Naive thymus-derived CD8-positive, alpha-beta T cell (primary cell): ENCODE results near the gene PITPNM3. TPM values are rescaled to one million over a fixed set of nuclear protein-coding genes. Genes with fewer than 3 reads are reported as not detected.

Source experiments
- ATAC-seq, 2 donors: fragments of 150-1000 bp; cut with Tn5 transposase in 1 of 2; sonication (Bioruptor Pico), chemical (Tn5 transposase) in 1 of 2; 1 replicate in 1 of 2; 2 replicates in 1 of 2; pipeline ENCODE4 v1.10.0; 2021; ENCODE audit warnings: mild to moderate bottlenecking in 2 of 2, moderate library complexity in 2 of 2
- POLR2A ChIA-PET: fragments of 350-600 bp; sonication (Branson Sonifier 250); formaldehyde crosslinking; loops from one replicate; lab custom pipeline; 2021; ENCODE audit warnings: antibody characterized with exemption; lab: Charles Lee
- DNase-seq, 10 donors: peaks; one replicate each; pipeline versions ENCODE4 v3.0.0 to v3.0.0-alpha.2; 2020 to 2022
- H3K27ac Mint-ChIP-seq, 10 donors: one replicate each; pipeline ENCODE4 v1.8.0; 2020 to 2022; ENCODE audit warnings: mild to moderate bottlenecking in 10 of 10, mixed read lengths in 10 of 10, moderate library complexity in 4 of 10, inconsistent platforms in 1 of 10
- H3K27me3 Mint-ChIP-seq, 5 donors: one replicate each; pipeline ENCODE4 v1.8.0; 2021 to 2022; ENCODE audit warnings: mixed read lengths in 5 of 5
- H3K36me3 Mint-ChIP-seq, 3 donors: one replicate each; pipeline ENCODE4 v1.8.0; 2020 to 2022; ENCODE audit warnings: mixed read lengths in 3 of 3, mild to moderate bottlenecking in 2 of 3, inconsistent platforms in 1 of 3
- H3K4me1 Mint-ChIP-seq, 4 donors: one replicate each; pipeline ENCODE4 v1.8.0; 2021 to 2022; ENCODE audit warnings: mixed read lengths in 4 of 4
- H3K4me3 Mint-ChIP-seq, 10 donors: one replicate each; pipeline ENCODE4 v1.8.0; 2020 to 2022; ENCODE audit warnings: mild to moderate bottlenecking in 10 of 10, mixed read lengths in 10 of 10, moderate library complexity in 6 of 10, inconsistent platforms in 1 of 10
- H3K9me3 Mint-ChIP-seq, 9 donors: one replicate each; pipeline ENCODE4 v1.8.0; 2020 to 2022; ENCODE audit warnings: mixed read lengths in 9 of 9, mild to moderate bottlenecking in 3 of 9, inconsistent platforms in 1 of 9, moderate library complexity in 1 of 9
- polyA plus RNA-seq, 3 donors: library from polyadenylated mRNA; unstranded; fragments of 300-500 nt; fragmentation: Illumina TruSeq; gene quantifications; one replicate each; pipeline ENCODE4 v1.2.3, GENCODE V29; 2021
- total RNA-seq, 8 experiments: library from RNA in 2 of 8; stranded (reverse) in 2 of 8; gene quantifications; one replicate each; pipeline ENCODE4 v1.2.3 and lab custom pipeline; 2021 to 2026

PITPNM3 gene
- total and polyA plus RNA-seq, 5 experiments from 2014 or later = 0.44 to 0.74 TPM; not detected in 3

DNA sequence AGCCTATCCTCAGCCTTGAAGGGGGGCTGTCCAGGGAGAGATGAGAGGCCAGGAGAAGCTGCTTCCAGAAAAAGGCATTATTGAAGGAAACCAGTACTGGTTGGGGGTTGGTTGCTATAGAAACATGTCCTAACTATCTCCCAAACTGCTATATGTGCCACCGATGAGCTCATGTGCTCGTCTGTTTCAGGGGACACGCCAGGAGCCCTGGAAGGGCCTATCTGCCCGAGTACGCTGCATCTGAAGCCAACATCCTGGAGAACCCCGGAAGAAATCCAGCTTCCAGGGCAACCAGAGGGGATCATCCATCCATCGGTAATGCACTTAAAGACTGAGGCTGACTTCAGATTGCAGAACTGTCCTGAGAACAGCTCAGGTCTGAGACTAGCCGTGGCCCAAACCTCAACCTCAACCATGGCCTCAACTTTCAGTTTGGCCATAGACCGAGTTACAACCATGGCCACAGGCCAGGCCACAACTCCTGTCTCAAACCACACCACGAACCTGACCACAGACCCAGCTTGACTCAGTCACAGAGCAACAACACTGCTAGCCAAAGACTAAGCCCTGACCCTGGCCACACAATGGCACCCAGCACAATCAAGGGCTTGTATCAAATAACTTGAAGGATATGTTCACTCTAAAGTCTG is 10.2 kb downstream of the PITPNM3 start:
- DNase-seq (no peak), ATAC-seq (no peak)
- no peaks in the 10 kb centered on the region for H3K9me3 Mint-ChIP-seq
- peaks cover 7 to 16% (median 9%) of the 10 kb centered on the region in 4 donors for H3K4me1 Mint-ChIP-seq
- POLR2A ChIA-PET = no interaction called here
- H3K27me3 Mint-ChIP-seq = peaks cover 0 to 2% (median 0%) of the 10 kb centered on the region in 5 donors
- H3K36me3 Mint-ChIP-seq = no peaks in the 10 kb centered on the region
- H3K4me3 Mint-ChIP-seq = no peak overlapping the region
- peak overlapping the region in 1 of 10 donors; percentile 41 for H3K27ac Mint-ChIP-seq

DNA sequence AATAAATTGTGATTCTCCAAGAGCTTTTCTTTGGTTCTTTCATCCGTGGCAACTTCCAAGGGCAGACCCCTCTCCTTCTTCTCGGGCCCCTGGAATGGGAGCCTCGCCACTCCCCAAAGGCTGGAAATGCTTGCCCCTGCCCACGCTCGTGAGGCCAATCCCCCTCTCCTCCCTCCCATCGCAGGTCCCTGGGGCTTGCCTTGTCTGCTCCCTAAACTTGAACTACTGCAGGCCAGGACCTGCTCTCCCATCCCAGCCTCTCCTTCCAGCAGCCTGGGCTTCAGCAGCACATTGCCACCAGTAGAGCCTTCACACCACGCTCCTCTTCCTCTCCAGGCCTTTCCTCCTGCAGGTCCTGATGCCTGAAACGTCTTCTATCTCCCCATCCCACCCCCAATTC is 11.1 kb downstream of the PITPNM3 start:
- Mint-ChIP-seq H3K36me3 (no peaks in the 10 kb centered on the region), H3K27me3 (peaks cover 0 to 2% (median 0%) of the 10 kb centered on the region in 5 donors), H3K9me3 (no peaks in the 10 kb centered on the region), H3K4me1 (peaks cover 7 to 16% (median 9%) of the 10 kb centered on the region in 4 donors), H3K27ac (no peak overlapping the region), H3K4me3 (no peak overlapping the region)
- no peak for DNase-seq
- no peak for ATAC-seq
- POLR2A ChIA-PET = no interaction called here

DNA sequence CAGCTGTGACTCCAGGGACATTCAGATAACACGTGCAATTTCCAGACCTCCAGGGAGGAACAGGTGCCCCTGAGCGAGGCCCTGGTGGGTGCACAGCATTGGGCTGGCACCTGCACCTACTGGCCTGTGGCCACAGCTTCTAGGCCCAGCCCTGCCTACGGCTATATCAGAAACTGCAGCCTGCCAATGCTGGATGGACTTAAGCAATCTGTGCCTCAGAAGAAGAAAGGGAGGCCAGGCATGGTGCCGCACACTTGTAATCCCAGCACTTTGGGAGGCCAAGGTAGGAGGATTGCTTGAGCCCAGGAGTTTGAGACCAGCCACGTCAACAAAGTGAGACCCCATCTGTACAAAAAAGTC is 12.4 kb downstream of the PITPNM3 start:
- POLR2A ChIA-PET = no interaction called here
- Mint-ChIP-seq H3K9me3 (peaks cover 0 to 4% (median 0%) of the 10 kb centered on the region in 9 donors), H3K4me3 (no peak overlapping the region), H3K36me3 (peaks cover 0 to 3% (median 0%) of the 10 kb centered on the region in 3 donors), H3K4me1 (peaks cover 7 to 11% (median 7%) of the 10 kb centered on the region in 4 donors), H3K27ac (no peak overlapping the region), H3K27me3 (peaks cover 0 to 2% (median 0%) of the 10 kb centered on the region in 5 donors)
- ATAC-seq (no peak), DNase-seq (no peak)

DNA sequence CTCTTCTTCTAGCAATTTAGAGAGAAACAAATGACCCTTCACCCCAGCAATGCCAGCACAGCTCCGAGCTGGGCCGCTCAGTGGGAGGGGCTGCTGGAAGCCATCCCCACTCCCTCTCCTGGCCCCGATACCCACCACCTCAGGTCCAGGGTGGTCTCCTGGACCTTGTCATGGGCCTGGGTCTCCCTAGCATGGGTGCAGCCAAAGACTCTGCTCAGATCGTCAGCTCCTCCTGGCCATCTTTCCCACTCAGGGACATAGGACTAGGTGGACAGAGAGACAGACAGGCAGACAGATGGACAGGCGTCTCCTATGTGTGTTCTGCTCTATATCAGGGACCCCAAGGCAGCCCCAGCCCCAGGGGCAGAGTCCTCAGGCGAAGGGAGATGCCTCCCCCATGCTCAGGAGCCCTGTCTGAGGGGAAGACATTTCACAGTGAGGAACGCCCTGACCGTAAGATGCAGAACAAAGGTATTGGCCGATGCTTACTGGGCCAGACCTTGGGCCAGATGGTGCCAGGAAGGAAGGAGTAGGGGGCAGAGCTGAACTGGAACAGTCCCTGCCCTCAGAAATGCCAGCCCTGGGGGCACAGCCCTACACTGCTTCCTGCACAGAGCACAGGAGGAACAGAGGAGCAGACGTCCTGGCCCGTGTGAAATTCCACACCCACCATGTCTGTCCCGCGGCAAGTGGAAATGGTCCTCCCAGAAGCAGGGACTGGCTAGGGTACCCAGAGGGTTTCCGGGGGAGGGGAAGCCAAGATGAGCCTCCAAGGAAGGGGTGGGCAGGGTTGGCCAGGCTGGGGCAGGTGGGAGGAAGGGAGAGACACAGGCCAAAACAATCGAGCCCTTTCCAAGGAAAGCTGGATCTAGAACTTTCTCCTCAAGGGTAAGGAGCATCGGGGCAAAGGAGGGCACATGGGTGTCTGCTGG is 13.0 kb downstream of the PITPNM3 start:
- POLR2A ChIA-PET = no interaction called here
- H3K27me3 Mint-ChIP-seq = peaks cover 0 to 2% (median 0%) of the 10 kb centered on the region in 5 donors
- DNase-seq (no peak), ATAC-seq (no peak)
- H3K4me1 Mint-ChIP-seq = peaks cover 2 to 4% (median 2%) of the 10 kb centered on the region in 4 donors
- H3K27ac Mint-ChIP-seq = peak overlapping the region in 1 of 10 donors; percentile 33
- H3K4me3 Mint-ChIP-seq = no peak overlapping the region
- H3K9me3 Mint-ChIP-seq = peaks cover 0 to 5% (median 0%) of the 10 kb centered on the region in 9 donors
- H3K36me3 Mint-ChIP-seq = peaks cover 0 to 5% (median 0%) of the 10 kb centered on the region in 3 donors

DNA sequence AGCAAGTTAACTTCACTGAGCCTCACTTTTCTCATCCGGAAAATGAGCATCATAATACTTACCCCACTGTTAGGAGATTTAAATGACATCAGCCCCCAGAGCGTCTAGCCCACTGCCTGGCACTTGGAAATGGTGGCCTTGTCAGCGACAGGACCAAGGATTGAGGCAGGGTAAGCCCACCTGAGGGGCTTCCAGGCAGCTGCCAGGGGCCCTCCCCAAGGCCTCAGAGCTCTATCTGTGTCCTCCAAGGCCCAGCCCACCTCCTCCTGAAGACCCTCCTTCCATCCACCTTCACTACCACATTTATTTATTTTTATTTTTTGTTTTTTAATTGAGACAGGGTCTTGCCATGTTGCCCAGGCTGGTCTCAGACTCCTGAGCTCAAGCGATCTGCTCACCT is 13.8 kb downstream of the PITPNM3 start:
- POLR2A ChIA-PET = no interaction called here
- Mint-ChIP-seq H3K9me3 (peaks cover 0 to 5% (median 0%) of the 10 kb centered on the region in 9 donors), H3K27me3 (peaks cover 0 to 2% (median 0%) of the 10 kb centered on the region in 5 donors), H3K27ac (no peak overlapping the region), H3K4me1 (no peaks in the 10 kb centered on the region), H3K4me3 (no peak overlapping the region), H3K36me3 (peaks cover 0 to 5% (median 0%) of the 10 kb centered on the region in 3 donors)
- ATAC-seq (no peak), DNase-seq (no peak)

DNA sequence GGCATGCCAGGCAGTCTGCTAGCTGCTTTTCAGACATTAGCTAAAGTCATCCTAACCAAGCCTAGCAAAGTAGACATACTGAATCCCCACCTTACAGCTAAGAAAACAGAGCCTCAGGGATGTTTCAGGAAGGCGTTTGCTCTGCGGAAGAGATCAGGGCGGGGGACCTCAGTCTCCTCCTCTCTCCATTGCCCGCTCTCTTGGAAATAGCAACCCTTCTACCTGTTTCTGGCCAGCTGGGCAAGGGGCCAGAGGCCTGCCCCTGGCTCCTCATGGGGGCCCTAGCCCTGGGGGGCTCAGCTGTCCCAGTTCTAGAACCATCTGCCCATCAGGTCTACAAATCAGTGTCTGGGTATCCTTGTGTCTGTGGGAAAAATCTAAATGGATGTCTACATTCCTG is 14.5 kb downstream of the PITPNM3 start:
- ATAC-seq (no peak), DNase-seq (no peak)
- Mint-ChIP-seq H3K27ac (no peak overlapping the region), H3K27me3 (no peaks in the 10 kb centered on the region), H3K36me3 (peaks cover 0 to 5% (median 0%) of the 10 kb centered on the region in 3 donors), H3K4me3 (no peak overlapping the region), H3K9me3 (peaks cover 0 to 5% (median 0%) of the 10 kb centered on the region in 9 donors), H3K4me1 (no peaks in the 10 kb centered on the region)
- POLR2A ChIA-PET = no interaction called here

DNA sequence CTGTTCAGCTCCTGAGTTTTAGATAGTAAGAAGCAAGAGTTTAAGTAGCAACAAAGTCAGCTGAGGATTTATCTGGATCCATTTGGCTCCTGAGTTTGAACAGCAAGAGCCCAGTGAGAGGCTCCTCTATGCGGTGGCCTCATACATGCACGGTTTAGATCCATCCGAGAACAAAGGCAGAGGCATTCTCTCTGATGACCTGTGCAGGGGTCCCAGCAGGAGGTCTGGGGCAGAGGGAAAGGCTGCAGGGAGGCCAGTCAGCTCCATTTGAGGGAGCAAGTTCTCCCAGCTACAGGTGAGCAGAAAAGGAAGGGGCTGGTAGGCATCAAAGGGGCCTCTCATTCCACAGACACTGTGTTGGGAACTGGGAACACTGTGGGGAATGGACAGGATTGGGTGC is 16.5 kb downstream of the PITPNM3 start:
- ATAC-seq = no peak
- H3K27ac Mint-ChIP-seq = no peak overlapping the region
- H3K9me3 Mint-ChIP-seq = peaks cover 0 to 5% (median 0%) of the 10 kb centered on the region in 9 donors
- no peak for DNase-seq
- H3K4me1 Mint-ChIP-seq = no peaks in the 10 kb centered on the region
- peaks cover 0 to 5% (median 0%) of the 10 kb centered on the region in 3 donors for H3K36me3 Mint-ChIP-seq
- peaks cover 0 to 3% (median 0%) of the 10 kb centered on the region in 5 donors for H3K27me3 Mint-ChIP-seq
- H3K4me3 Mint-ChIP-seq = no peak overlapping the region
- POLR2A ChIA-PET = no interaction called here

DNA sequence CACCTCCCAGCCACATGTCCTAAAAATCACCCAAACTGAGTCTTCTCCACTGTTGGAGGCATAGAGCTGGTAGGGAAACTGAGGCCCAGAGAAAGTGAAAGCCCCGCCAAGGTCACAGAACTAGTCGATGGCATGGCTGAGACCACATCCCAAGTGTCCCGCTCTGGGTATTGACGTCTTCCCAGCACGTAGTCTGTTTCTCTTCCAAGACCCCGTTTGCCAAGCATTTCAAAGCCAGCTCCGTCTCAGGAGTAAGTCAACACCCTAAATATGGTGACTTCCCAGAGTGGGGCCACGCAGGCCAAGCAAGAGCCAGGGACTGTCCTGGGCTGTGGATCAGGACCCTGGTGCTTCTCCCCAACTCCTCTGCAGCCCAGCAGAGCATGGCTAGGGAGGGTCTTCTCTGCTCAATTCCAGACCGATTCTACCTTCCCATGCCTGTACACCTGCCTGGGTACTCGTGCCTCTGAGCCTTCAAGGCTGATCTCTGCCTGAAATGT is 19.7 kb downstream of the PITPNM3 start:
- peaks cover 0 to 7% (median 0%) of the 10 kb centered on the region in 3 donors for H3K36me3 Mint-ChIP-seq
- H3K9me3 Mint-ChIP-seq = peaks cover 0 to 5% (median 0%) of the 10 kb centered on the region in 9 donors
- H3K4me1 Mint-ChIP-seq = no peaks in the 10 kb centered on the region
- H3K27ac Mint-ChIP-seq = no peak overlapping the region
- H3K4me3 Mint-ChIP-seq = no peak overlapping the region
- DNase-seq (no peak), ATAC-seq (no peak)
- POLR2A ChIA-PET = no interaction called here
- H3K27me3 Mint-ChIP-seq = peaks cover 1 to 16% (median 2%) of the 10 kb centered on the region in 5 donors

DNA sequence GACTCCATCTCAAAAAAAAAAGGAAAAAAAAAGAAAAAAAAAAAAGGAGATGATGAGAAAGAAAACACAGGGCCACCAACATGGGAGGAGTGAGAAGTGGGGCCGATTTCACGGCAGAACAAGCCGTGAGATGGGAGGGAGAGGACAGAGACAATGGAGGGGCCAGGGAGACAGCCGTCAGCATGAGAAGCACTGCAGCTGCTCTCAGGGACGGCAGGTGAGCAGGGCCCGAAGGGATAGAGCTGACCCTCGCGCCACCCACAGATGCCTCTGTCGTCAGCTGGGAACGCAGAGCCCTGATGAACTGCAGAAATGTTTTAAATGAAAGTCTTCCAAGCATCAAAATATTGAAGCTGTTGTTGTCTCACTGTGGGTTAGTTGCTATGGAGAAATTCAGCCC is 20.3 kb downstream of the PITPNM3 start:
- H3K4me1 Mint-ChIP-seq = no peaks in the 10 kb centered on the region
- H3K9me3 Mint-ChIP-seq = peaks cover 0 to 5% (median 0%) of the 10 kb centered on the region in 9 donors
- no peak overlapping the region for H3K4me3 Mint-ChIP-seq
- no peak for DNase-seq
- peaks cover 0 to 7% (median 0%) of the 10 kb centered on the region in 3 donors for H3K36me3 Mint-ChIP-seq
- ATAC-seq = no peak
- POLR2A ChIA-PET = no interaction called here
- H3K27ac Mint-ChIP-seq = no peak overlapping the region
- H3K27me3 Mint-ChIP-seq = peaks cover 1 to 16% (median 2%) of the 10 kb centered on the region in 5 donors

DNA sequence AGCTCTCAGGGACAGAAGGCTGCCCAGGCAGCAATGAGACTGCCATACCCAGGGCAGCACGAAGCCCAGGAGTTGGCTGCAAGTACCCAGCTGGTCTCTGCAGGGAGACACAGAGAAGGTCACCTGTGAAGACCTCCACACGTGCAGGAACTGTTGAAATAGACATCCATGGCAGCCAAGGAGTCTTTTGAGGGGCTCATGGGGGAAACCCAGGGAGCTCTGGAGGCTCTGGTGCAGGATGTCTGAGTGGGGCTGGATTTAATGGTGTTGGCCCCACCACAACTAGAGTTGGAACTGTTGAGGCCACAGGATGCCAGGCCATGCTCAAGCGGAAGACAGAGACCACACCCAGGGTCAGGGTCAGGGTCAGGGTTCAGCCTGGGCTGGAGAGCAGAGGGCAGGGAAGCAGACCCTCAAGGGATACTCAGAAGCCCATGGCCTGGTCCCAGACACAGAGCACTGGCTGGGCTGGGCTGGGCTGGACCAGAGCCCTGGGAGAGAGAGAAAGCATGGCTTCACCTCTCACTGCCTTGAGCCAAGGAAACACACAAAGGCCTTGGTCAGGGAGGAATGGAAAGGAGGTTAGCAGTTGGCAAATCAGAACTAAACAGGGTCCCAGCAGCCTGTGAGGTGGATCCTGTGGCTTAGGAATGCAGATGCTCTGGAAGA is 21.4 kb downstream of the PITPNM3 start:
- Mint-ChIP-seq H3K9me3 (peaks cover 0 to 5% (median 0%) of the 10 kb centered on the region in 9 donors), H3K27me3 (peaks cover 1 to 16% (median 2%) of the 10 kb centered on the region in 5 donors), H3K4me1 (no peaks in the 10 kb centered on the region), H3K4me3 (no peak overlapping the region), H3K36me3 (peaks cover 0 to 7% (median 0%) of the 10 kb centered on the region in 3 donors), H3K27ac (peak overlapping the region in 2 of 10 donors; percentile 35 to 69)
- POLR2A ChIA-PET = no interaction called here
- ATAC-seq (no peak), DNase-seq (no peak)

DNA sequence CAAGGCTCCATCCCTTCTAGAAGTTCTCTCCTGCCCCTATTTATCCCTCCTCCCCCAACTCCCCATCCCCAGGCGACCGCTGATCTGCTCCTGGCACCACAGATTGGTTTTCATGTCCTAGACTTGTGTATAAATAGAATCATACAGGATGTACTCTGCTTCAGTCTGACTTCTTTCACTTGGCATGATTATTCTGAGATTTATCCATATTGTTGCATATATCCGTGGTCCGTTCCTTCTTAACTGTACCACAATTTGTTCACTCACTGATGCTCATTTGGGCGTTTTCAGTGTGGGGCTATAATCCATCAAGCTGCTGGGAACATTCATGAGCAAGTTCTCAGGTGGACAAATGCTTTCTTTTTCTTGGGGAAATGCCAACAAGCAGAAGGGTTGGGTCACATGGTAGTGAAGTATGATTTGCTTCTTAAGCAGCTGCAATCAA is 23.9 kb downstream of the PITPNM3 start:
- peaks cover 0 to 2% (median 0%) of the 10 kb centered on the region in 3 donors for H3K36me3 Mint-ChIP-seq
- POLR2A ChIA-PET = no interaction called here
- no peaks in the 10 kb centered on the region for H3K9me3 Mint-ChIP-seq
- H3K4me3 Mint-ChIP-seq = no peak overlapping the region
- H3K27ac Mint-ChIP-seq = no peak overlapping the region
- H3K4me1 Mint-ChIP-seq = no peaks in the 10 kb centered on the region
- peaks cover 1 to 16% (median 3%) of the 10 kb centered on the region in 5 donors for H3K27me3 Mint-ChIP-seq
- no peak for DNase-seq
- no peak for ATAC-seq

DNA sequence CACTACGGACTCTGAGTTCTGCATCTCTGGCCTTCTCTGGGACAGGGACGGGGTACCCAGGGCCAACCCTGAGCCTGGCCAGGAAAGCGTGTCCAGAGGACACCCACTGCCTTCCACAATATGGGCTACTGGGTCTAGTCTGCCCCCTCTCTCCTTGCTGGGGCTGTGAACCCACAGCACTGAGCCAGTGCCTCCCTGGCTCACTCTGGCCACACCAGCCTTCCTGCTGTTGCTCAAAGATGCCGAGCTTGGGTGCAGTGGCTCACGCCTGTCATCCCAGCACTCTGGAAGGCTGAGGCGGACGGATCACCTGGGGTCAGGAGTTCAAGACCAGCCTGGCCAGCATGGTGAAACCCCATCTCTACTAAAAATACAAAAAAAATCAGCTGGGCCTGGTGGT is 24.8 kb downstream of the PITPNM3 start:
- ATAC-seq = no peak
- no peak overlapping the region for H3K27ac Mint-ChIP-seq
- DNase-seq = no peak
- peaks cover 1 to 16% (median 3%) of the 10 kb centered on the region in 5 donors for H3K27me3 Mint-ChIP-seq
- no peaks in the 10 kb centered on the region for H3K4me1 Mint-ChIP-seq
- no peak overlapping the region for H3K4me3 Mint-ChIP-seq
- peaks cover 0 to 2% (median 0%) of the 10 kb centered on the region in 3 donors for H3K36me3 Mint-ChIP-seq
- H3K9me3 Mint-ChIP-seq = no peaks in the 10 kb centered on the region
- POLR2A ChIA-PET = no interaction called here
